AML-193 (cell line): Measurements from ENCODE around the gene CUBN.

Source experiments
- DNase-seq, 2 experiments: peaks; one replicate each; lab custom pipeline; 2025; lab: John Stamatoyannopoulos, UW

Gene CUBN

GRCh38 chr10:16822726-16823360 is 306.8 kb downstream of the CUBN start:
- no peak for DNase-seq

- DNase-seq: no peak
Observed at GRCh38 chr10:16822027-16822426, 307.6 kb downstream of the CUBN start.

GRCh38 chr10:16820421-16820820 is 309.2 kb downstream of the CUBN start:
- no peak for DNase-seq

- no peak for DNase-seq
Observed at GRCh38 chr10:16820018-16820417, 309.6 kb downstream of the CUBN start.

- no peak for DNase-seq
Observed at GRCh38 chr10:16819436-16819835, 310.2 kb downstream of the CUBN start.

- no peak for DNase-seq
Observed at GRCh38 chr10:16819026-16819425, 310.6 kb downstream of the CUBN start.

- peak; percentile 99 to 100 for DNase-seq
Observed at GRCh38 chr10:16817125-16818019, 312.2 kb downstream of the CUBN start, which contains the start of gene RSU1. RSU1 (minus strand) TSS chr10:16817424; CDS start chr10:16817081, 343 bp downstream.

GRCh38 chr10:16816830-16817124 is 312.8 kb downstream of the CUBN start:
- DNase-seq: no peak

GRCh38 chr10:16816171-16816570 is 313.4 kb downstream of the CUBN start:
- peak in 1 of 2 experiments; percentile 9 for DNase-seq

GRCh38 chr10:16814012-16814411 is 315.6 kb downstream of the CUBN start:
- DNase-seq: no peak

- DNase-seq: no peak
Observed at GRCh38 chr10:16812676-16813075, 316.9 kb downstream of the CUBN start.

GRCh38 chr10:16811765-16812164 is 317.8 kb downstream of the CUBN start:
- no peak for DNase-seq

GRCh38 chr10:16811292-16811691 is 318.3 kb downstream of the CUBN start:
- no peak for DNase-seq

- DNase-seq: peak; percentile 32 to 42
Observed at GRCh38 chr10:16809074-16809718, 320.4 kb downstream of the CUBN start.

- no peak for DNase-seq
Observed at GRCh38 chr10:16804123-16804522, 325.5 kb downstream of the CUBN start.

- no peak for DNase-seq
Observed at GRCh38 chr10:16803464-16803863, 326.1 kb downstream of the CUBN start.

GRCh38 chr10:16799621-16800020 is 330.0 kb downstream of the CUBN start:
- no peak for DNase-seq

GRCh38 chr10:16798571-16798970 is 331.0 kb downstream of the CUBN start:
- DNase-seq: no peak

- no peak for DNase-seq
Observed at GRCh38 chr10:16795410-16796073, 334.1 kb downstream of the CUBN start.

- DNase-seq: no peak
Observed at GRCh38 chr10:16794005-16794404, 335.6 kb downstream of the CUBN start.

- DNase-seq: no peak
Observed at GRCh38 chr10:16792675-16793074, 336.9 kb downstream of the CUBN start.

GRCh38 chr10:16789765-16790164 is 339.8 kb downstream of the CUBN start:
- no peak for DNase-seq
